ENCODE data around the gene PARD3.
"Not testable (repeated sequence)": the region's sequence is repeated elsewhere in the genome, so short reads cannot be mapped to it uniquely, and the experiment has no call there.

PARD3 gene

DNA sequence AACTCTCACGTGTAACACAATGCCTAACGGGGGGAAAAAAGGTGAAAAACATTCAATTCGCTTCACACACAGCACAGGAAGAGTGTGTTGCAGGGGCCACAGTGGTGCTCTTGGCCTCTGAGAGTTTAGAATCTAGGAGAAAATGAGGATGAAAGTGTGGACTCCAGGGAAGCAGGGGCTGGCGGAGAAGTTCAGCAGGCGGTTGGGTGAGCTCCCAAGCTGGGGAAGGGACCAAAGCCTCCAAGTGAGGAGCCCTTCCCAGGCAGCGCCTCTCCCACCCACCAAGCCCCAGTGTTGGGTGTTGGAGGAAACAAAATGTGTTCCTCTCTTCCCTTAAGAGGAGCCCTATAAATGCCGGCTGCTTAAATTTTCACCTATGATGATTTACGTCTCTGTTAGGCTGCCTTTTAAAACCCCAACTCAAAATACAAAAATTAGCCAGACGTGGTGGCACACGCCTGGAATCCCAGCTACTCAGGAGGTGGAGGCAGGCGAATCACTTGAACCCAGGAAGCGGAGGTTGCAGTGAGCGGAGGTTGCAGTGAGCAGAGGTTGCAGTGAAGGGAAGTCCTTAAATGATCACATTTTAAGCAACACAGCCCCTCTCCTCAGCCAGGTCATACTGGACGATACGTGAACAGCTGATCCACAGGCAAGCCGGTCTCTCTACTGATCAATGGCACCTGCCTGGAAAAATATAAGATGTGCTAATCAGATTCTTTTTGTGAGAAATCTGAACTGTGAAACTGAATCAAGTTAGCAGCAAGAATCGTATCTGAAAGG, 735.2 kb downstream of the PARD3 start:
- no peak for DNase-seq

DNA sequence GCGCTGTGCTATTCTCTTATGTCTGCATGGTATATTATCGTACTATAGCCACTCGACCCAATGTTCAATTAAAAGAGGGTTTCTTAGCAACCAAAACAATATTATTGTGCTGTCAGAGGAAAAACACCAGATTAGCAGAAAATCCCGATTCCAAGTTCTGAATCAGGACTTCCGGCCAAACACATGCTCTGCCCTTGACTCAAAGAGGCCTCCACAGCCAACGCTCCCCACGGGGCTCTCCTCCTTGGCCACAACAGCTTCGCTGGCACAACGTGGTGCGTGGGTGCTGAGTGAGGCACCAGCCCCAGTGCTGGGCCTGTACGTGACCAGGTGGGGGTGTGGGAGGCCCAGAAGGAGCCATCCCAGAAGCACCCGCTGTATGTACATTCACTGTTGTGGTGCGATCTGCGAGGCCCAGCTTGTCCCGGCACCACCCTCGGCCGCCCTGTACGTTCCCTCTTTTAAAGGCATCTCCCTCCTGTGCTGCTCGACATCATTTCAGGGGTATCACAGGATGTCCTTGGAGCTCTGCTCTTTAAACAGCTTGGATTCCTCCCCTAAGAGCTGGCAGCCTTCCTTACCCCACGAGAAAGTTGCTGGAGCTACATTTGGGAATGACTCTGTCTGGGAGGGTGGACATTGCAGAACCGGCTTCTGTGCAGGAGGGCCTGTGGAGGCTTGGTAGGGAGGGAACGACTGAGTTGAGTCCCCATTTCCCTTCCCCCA, 736.2 kb downstream of the PARD3 start:
- no peak for DNase-seq

DNA sequence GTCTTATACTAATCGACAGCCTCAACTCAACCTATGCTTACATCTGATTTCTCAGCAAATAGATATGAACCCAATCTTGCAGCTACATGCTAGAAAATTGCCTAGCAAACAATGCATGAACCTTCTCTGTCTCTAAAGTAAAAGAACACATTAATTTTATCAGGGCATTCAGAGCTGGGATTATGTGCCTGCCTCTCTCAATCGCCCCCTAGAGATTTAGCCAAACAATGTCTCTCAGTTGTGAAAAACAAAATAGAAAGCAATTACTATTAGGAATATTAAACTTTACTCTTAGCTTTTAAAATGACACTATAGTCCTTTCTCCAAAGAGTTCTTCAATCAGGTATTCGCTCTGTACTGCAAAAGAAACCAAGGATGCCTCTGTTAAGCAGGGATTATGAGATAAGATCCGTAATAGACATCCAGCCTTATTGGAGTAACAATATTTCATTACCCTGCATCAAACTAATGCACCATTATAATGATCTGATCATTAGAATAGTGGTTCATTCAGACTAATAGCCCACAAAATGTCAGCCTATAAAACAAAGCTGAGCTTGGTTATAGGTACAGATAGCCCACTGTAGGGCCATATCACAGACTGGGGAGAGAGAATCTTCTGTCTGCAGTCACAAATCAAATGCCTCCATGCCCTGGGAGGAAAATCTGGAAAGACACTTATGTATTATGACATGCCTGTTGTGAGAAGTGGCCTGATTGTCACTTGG, 736.9 kb downstream of the PARD3 start:
- DNase-seq = no peak

DNA sequence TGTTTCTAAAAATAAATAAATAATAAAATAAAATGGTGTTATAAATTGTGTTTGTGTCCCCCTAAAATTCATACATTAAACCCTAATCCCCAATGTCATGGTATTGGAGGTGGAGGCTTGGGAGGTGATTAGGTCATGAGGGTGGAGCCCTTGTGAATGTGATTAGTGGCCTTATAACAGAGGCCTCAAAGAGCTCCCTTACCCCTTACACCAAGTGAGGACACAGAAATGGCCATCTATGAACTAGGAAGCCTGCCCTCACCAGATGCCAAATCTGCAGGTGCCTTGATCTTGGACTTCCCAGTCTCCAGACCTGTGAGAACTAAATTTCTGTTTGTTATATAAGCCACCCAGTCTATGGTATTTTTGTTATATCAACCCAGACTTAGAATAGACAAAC, 738.7 kb downstream of the PARD3 start:
- DNase-seq = no peak

DNA sequence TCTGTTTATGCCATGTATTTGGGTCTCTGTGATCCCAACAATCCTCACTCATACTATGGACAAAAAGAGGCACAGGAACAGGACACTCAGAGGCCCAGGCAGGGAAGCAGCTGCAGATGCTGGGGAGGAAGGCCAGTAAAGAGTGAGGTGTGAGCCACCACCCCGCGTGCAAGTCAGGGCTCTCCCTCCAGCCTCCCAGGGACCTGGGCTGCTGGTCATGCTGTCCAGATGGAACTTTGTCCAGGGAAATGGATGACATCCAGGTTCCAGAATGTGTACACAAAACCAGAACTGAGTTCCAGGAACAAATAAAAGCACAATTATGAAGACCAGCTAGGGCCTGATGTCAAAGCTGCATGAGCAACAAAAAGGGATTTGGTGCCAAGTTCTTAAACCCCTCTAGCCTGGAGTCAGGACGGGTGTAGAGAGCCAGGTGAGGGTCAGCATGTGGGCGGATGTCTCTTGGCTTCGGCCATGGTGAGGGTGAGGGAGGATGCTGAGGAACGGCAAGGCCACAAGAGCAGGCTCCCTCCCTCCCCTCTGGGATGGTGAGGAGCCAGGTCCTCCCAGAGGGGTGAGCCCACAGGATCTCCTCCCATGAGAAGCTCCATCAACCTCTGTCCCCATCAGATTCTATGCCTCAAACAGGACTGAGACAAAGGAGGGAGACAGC, 739.7 kb downstream of the PARD3 start:
- no peak for DNase-seq

DNA sequence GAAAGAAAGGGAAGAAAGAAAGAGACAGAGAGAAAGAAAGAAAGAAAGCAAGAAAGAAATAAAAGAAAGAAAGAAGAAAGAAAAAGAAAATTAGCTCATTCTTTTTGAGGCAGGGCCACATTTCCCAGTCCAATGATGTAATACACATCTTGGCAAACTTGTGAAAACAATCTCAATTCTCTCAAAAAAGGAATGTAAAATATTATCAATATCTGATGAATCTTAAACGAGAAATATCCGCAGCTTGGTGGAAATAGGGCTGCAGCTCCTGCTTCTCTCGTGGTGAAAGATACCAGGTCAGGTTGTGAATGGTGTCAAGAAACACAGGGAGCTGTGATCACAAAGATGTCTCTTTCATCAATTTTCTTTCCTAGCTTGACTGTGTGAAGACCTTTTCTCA, 741.0 kb downstream of the PARD3 start:
- no peak for DNase-seq

DNA sequence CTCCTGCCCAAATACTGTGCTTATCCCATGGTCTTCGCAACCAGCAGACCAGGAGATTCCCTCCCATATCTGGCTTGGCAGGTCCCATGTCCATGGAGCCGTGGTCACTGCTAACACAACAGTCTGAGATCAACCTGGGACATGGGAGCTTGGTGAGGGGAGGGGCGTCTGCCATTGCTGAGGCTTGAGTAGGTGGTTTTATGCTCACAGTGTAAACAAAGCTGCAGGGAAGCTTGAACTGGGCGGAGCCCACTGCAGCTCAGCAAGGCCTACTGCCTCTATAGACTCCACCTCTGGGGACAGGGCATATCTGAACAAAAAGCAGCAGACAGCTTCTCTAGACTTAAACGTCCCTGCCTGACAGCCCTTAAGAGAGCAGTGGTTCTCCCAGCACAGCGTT, 747.4 kb downstream of the PARD3 start:
- not testable (repeated sequence) for DNase-seq

DNA sequence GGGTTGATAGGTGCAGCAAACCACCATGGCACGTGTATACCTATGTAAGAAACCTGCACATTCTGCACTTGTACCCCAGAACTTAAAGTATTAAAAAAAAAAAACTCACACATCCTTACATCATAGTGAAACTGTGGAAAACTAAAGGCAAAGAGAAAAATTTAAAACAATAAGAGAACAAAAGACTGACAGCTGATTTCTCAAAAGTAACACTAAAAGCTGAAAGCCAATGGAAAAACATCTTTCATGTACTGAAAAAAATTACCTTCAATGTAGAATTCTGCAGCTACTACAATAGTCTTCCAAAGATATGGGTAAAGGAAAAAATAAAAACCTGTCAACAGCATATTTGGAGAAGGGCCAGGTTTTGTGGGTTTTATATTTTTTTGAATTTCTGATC, 751.5 kb downstream of the PARD3 start:
- no peak for DNase-seq

DNA sequence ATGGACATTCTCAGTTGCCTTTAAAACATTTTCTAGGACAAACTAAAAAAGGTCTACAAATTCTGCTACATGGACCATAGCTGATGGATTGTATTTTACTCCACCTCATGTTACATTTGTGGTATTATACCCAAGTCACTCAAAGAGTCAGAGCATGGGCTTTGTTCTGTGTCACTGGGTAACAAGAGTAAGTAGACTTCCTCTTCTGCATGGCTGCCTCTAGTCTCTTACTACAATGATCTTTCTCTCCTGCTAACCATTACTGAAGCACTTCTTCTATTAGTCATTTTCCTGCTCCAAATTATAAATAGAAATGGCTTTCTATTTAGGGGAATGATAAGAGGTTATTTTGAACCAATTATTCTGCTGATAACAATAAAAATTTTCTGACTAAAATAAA, 753.3 kb downstream of the PARD3 start:
- DNase-seq = no peak

All from NCI-H526 treated with DMSO at 0.1 percent for 48 hours (cell line).